ENCODE results near the gene RAB7A.

RAB7A gene

DNA sequence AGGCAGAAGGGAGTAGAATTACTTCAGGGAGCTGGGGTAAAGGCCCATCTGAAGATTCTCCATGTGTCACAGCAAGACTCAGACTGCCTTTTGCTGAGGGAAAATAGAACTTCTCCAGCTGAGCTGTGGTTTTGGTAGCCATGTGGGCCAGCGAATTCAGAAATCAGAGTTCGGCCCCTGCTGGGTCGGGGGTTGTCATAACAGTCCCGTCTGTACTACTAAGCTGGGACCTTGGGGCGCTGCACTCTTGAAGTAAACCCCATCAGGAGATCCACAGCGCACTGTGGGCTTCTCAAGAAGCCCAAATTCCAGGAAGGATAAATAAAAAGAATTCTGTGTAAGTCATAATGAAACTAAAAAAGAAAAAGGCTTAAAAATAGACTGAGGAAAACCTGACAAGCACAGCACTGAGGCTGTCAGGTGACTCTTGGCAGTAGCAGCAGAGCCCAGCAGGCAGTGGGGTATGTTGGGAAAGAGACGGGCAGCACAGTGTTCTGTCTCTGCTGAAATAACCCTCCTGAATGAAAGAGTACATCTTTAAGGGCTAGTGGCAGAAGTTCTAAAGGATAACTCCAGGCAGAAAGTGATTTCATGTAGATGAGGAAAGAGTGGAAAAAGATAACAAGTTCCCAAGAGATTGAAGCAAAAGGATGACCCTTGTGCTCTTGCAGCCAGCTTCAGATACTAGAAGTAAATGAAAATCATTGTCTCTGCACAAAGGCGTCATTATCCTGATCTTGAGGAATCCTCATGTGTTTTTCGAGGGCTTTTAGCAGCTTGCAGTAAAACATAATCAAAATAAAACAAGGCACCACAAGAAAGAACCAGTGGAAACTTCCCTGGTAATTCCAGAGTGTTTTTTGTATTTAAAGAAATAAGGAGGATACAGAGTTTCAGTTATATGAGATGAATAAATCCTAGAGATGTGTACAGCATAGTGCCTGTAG lies 74.5 kb downstream of the RAB7A start:
- H3K4me3 ChIP-seq (ENCODE audit: low read depth, low read length): peak overlapping the region; percentile 14
- peak; percentile 55 for DNase-seq (ENCODE audit: low read depth)
- TF ChIP-seq, protein P1, sequence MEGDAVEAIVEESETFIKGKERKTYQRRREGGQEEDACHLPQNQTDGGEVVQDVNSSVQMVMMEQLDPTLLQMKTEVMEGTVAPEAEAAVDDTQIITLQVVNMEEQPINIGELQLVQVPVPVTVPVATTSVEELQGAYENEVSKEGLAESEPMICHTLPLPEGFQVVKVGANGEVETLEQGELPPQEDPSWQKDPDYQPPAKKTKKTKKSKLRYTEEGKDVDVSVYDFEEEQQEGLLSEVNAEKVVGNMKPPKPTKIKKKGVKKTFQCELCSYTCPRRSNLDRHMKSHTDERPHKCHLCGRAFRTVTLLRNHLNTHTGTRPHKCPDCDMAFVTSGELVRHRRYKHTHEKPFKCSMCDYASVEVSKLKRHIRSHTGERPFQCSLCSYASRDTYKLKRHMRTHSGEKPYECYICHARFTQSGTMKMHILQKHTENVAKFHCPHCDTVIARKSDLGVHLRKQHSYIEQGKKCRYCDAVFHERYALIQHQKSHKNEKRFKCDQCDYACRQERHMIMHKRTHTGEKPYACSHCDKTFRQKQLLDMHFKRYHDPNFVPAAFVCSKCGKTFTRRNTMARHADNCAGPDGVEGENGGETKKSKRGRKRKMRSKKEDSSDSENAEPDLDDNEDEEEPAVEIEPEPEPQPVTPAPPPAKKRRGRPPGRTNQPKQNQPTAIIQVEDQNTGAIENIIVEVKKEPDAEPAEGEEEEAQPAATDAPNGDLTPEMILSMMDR (IDR thresholded peaks at IDR 0.05; ENCODE audit: insufficient read depth, low read depth, low read length, missing control alignments): no peak

DNA sequence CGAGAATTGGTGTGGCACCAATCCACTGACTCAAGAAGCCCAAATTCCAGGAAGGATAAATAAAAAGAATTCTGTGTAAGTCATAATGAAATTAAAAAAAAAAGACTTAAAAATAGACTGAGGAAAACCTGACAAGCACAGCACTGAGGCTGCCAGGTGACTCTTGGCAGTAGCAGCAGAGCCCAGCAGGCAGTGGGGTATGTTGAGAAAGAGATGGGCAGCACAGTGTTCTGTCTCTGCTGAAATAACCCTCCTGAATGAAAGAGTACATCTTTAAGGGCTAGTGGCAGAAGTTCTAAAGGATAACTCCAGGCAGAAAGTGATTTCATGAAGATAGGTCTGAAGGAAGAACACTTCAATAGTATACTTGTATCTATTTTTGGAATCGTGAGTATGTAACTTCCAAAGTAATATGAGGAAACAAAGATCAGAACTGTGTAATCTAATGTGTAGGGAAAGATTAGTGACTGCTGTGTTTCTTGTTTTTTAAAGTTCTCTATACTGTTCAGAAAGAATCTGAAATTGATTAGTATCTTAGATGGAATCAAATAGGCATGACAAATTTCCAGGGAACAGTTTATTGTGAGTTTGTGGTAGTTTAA lies 75.9 kb downstream of the RAB7A start:
- DNase-seq (ENCODE audit: low read depth): no peak
- H3K4me3 ChIP-seq (ENCODE audit: low read depth, low read length): no peak overlapping the region
- TF ChIP-seq, protein P1 (IDR thresholded peaks at IDR 0.05; ENCODE audit: insufficient read depth, low read depth, low read length, missing control alignments): no peak

DNA sequence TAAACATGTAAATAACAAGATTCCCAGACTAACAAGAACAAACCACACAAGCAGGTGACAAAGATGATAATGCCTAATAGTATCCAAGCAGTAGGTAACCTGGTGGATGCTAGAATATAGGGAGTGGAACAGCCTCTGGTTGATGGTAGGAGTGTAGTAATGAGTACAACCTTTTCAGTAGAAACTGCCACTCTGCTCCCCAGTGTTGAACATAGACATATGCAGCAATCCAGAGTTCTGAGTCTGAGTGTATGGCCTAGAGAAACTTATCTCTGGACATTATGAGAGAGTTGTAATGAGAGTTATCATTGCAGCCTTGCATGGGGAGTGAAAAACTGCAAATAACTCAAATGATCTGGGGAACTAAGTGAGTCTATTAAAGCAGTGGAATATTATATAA lies 77.3 kb downstream of the RAB7A start:
- H3K4me3 ChIP-seq (ENCODE audit: low read depth, low read length): no peak overlapping the region

DNA sequence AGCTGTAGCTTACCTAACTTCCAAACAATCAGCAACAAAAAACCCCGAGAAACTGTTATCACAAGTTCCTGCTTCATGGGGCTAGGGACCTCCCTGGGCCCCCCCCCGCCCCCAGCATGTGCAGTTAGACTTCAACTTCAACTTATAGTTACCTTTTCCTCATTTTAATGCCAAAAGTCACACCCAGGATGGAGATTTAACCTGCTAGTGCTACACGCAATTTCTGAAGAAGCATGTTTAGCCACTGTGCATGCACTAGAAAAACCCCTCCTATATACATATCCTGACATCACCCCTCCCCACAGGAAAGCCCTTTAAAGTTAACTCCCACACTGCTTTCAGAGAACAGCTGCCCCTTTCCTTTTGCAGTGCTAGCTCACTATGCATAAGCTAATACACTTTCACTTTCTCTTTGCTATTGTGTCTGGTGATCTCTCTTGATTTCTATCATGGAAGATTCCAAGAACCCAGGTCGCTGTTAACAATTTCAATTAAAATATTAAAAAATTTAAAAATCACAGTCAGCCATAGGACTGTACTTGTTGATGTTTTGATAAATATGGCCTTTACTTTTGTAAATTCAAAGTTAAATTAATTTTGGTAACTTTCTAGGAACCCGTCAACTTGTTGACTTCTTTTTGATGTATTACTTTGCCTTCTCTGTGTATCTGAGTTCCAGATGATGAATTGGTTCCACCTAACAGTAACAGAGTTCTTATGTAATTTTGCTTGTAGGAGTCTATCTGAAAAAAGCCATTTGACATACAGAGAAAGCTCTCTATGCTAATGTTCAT lies 78.2 kb downstream of the RAB7A start:
- DNase-seq (ENCODE audit: low read depth): peak; percentile 89
- H3K4me3 ChIP-seq (ENCODE audit: low read depth, low read length): peak overlapping the region; percentile 36
- TF ChIP-seq, protein P1 (IDR thresholded peaks at IDR 0.05; ENCODE audit: insufficient read depth, low read depth, low read length, missing control alignments): no peak

More for the DNA sequence above, 77.3 kb downstream of the RAB7A start:
- TF ChIP-seq, protein P1 (IDR thresholded peaks at IDR 0.05; ENCODE audit: insufficient read depth, low read depth, low read length, missing control alignments): no peak
- no peak for DNase-seq (ENCODE audit: low read depth)

DNA sequence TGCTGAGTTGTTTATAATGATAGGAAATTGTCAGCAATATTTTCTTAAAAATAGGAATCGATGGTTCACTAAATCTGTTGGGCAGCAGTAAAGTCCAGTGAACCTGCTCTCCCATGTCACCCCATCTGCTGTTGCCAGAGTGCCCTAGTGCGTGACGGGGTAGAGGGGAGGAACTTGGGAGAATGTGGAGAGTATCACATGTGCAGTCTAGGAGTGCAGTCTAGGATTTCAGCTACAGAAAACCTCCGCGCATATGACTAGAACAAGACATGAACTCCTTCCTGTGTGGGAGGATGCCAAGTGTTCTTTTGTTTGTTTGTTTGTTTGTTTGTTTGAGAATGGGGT lies 78.8 kb downstream of the RAB7A start:
- TF ChIP-seq, protein P1 (IDR thresholded peaks at IDR 0.05; ENCODE audit: insufficient read depth, low read depth, low read length, missing control alignments): no peak

DNA sequence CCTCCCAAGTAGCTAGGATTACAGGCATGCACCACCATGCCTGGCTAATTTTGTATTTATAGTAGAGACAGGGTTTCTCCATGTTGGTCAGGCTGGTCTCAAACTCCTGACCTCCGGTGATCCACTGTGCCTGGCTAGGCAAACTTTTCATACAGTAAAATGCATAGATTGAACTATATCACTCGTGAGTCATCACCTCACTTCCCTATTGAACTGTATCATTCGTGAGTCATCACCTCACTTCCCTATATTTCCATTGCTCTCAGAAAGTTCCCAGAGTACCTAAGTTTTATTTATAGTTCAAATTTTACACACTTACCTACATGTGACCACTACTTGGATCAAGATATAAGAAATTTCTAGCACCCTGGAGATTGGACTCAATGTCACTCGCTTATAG lies 79.8 kb downstream of the RAB7A start:
- H3K4me3 ChIP-seq (ENCODE audit: low read depth, low read length): no peak overlapping the region
- TF ChIP-seq, protein P1 (IDR thresholded peaks at IDR 0.05; ENCODE audit: insufficient read depth, low read depth, low read length, missing control alignments): no peak
- DNase-seq (ENCODE audit: low read depth): no peak

More for the DNA sequence above, 78.8 kb downstream of the RAB7A start:
- no peak for DNase-seq (ENCODE audit: low read depth)
- peak overlapping the region; percentile 36; the same call in 1 of the 2 replicates for H3K4me3 ChIP-seq (ENCODE audit: low read depth, low read length)
